Measurements from ENCODE around the gene MRPL22. TPM values are rescaled to one million over a fixed set of nuclear protein-coding genes. Genes with fewer than 3 reads are reported as not detected.

MRPL22 gene
- total and polyA plus RNA-seq, 2 of the 13 experiments (the other 11 are each of a cell fraction or from before 2014, with no cell fraction given), result 66.8 to 84.8 TPM

DNA sequence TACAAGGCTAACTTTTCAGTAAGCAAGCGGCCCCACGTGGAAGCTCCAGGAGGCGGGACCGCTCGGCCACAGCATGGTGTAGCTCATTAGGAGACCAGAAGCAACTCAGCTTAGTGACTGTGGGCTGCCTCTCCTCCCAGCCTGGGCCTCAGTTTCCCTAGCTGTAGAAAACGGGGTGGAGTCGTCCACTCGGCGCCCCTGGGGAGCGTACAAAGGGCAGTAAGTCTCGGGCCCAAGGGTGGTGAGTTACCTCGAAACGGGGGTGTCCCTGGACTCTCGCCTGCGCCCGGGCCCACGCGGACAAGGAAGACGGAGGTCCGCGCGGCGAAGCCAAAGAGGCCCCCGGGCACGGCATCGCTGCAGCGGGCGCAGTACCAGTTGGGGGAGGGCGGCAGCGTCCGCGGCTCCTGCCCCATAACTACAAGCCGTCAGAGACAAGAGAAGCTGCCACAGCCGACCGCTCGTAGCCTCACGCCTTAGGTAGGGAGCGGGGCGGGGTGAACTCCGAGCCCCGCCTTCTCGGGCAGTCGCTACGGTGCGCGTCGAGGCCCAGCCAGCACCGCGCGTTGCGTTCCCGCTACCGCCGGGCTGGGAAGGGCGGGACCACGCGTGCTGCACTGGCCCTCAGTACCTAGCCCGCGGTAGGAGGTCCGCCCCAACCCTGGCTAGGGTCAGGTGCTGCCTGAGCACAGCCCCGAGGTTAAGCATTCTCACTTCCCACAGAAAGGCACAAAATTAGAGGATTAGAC is 3.0 kb upstream of the MRPL22 start, which contains the start of gene GEMIN5 (continued):
- peak; percentile 91 for TF ChIP-seq ATF7-NPFF (CRISPR knock-in tag; IDR thresholded peaks at IDR 0.05; ENCODE audit: low read depth)
- TF ChIP-seq SRSF1 (optimal IDR thresholded peaks at IDR 0.05; ENCODE audit: low read depth, low read length), result no peak
- TF ChIP-seq SOX13 (IDR thresholded peaks at IDR 0.05), result no peak; the same call in 1 of the 2 replicates
- peak in 1 of 2 experiments; percentile 45; a peak in 2 of 4 replicates for TF ChIP-seq SOX13 (CRISPR knock-in tag; conservative IDR thresholded peaks at IDR 0.05 in 1 of 2, IDR thresholded peaks at IDR 0.05 in 1 of 2)
- peak; percentile 97 for TF ChIP-seq POGZ (CRISPR knock-in tag; IDR thresholded peaks at IDR 0.05)
- TF ChIP-seq TAF1 (CRISPR knock-in tag; IDR thresholded peaks at IDR 0.05), result peak; percentile 87
- TF ChIP-seq FOXP4 (CRISPR knock-in tag; IDR thresholded peaks at IDR 0.05), result 0 out of 2 replicates have a peak, but pooled peaks have one; percentile 26
- peak; percentile 55; the same call in 1 of the 2 replicates for TF ChIP-seq ZNF776 (CRISPR knock-in tag; IDR thresholded peaks at IDR 0.05)
- TF ChIP-seq NAIF1 (CRISPR knock-in tag; IDR thresholded peaks at IDR 0.05; ENCODE audit: borderline replicate concordance), result no peak
- TF ChIP-seq IRF1 (CRISPR knock-in tag; IDR thresholded peaks at IDR 0.05; ENCODE audit: low read depth), result no peak
- TF ChIP-seq TOE1 (CRISPR knock-in tag; IDR thresholded peaks at IDR 0.05), result no peak
- TF ChIP-seq DZIP1 (CRISPR knock-in tag; IDR thresholded peaks at IDR 0.05), result 0 out of 2 replicates have a peak, but pooled peaks have one; percentile 65
- TF ChIP-seq ZNF350 (CRISPR knock-in tag; IDR thresholded peaks at IDR 0.05; ENCODE audit: borderline replicate concordance, low read depth), result peak; percentile 93
- no peak for TF ChIP-seq FOXK2 (IDR thresholded peaks at IDR 0.05)
- TF ChIP-seq ZNF749 (CRISPR knock-in tag; IDR thresholded peaks at IDR 0.05; ENCODE audit: borderline replicate concordance), result peak; percentile 84; the same call in 1 of the 2 replicates
- peak; percentile 68; the same call in 1 of the 2 replicates for TF ChIP-seq ZNF34 (CRISPR knock-in tag; IDR thresholded peaks at IDR 0.05; ENCODE audit: borderline replicate concordance)
- no peak for TF ChIP-seq ZNF850 (CRISPR knock-in tag; conservative IDR thresholded peaks at IDR 0.05)
- TF ChIP-seq, protein P1, sequence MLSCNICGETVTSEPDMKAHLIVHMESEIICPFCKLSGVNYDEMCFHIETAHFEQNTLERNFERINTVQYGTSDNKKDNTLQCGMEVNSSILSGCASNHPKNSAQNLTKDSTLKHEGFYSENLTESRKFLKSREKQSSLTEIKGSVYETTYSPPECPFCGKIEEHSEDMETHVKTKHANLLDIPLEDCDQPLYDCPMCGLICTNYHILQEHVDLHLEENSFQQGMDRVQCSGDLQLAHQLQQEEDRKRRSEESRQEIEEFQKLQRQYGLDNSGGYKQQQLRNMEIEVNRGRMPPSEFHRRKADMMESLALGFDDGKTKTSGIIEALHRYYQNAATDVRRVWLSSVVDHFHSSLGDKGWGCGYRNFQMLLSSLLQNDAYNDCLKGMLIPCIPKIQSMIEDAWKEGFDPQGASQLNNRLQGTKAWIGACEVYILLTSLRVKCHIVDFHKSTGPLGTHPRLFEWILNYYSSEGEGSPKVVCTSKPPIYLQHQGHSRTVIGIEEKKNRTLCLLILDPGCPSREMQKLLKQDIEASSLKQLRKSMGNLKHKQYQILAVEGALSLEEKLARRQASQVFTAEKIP (CRISPR knock-in tag; IDR thresholded peaks at IDR 0.05; ENCODE audit: borderline replicate concordance), result no peak
- TF ChIP-seq ZNF20 (CRISPR knock-in tag; IDR thresholded peaks at IDR 0.05), result 0 out of 2 replicates have a peak, but pooled peaks have one; percentile 11
- TF ChIP-seq TBX3 (IDR thresholded peaks at IDR 0.05; ENCODE audit: borderline replicate concordance), result 0 out of 2 replicates have a peak, but pooled peaks have one; percentile 11
- TF ChIP-seq RAD21 (CRISPR knock-in tag; IDR thresholded peaks at IDR 0.05), result no peak
- peak; percentile 92; the same call in 1 of the 2 replicates for TF ChIP-seq ZNF563 (CRISPR knock-in tag; IDR thresholded peaks at IDR 0.05)
